HCT116 (cell line): ENCODE results near the gene U2AF2. TPM values are rescaled to one million over a fixed set of nuclear protein-coding genes. Genes with fewer than 3 reads are reported as not detected.

Experiments used
- ATAC-seq: fragments of 200-7000 bp; cut with Tn5 transposase; 2 replicates; pipeline ENCODE4 v1.9.1; 2020; ENCODE audit warnings: mild to moderate bottlenecking, moderate library complexity
- BruUV-seq: library from RNA; stranded (reverse); fragments of 400-500 nt; replicated peaks from 2 replicates; lab custom pipeline; 2021; lab: Mats Ljungman, UMichigan
- CTCF ChIA-PET: fragments of 300-600 bp; sonication (Branson Sonifier 250); formaldehyde crosslinking; loops from one replicate; lab custom pipeline; 2021; ENCODE audit warnings: antibody characterized with exemption; lab: Charles Lee
- POLR2A ChIA-PET: fragments of 300-600, 350-600 bp; sonication (Branson Sonifier 250); formaldehyde crosslinking; loops from one replicate; lab custom pipeline; 2021; ENCODE audit warnings: antibody characterized with exemption; lab: Charles Lee
- RAD21 ChIA-PET, 2 experiments: fragments of 300-600 bp; sonication (Branson Sonifier 250); formaldehyde crosslinking; loops; one replicate each; lab custom pipeline; 2023; ENCODE audit warnings: low total read pairs in 2 of 2; ENCODE audit not compliant: uncharacterized antibody in 2 of 2, unreplicated experiment in 2 of 2, low non-redundant PET in 1 of 2; lab: Charles Lee
- DNase-seq: peaks from one replicate; pipeline ENCODE4 v3.0.0-alpha.2; 2010; ENCODE audit warnings: low read depth, low spot score
- H2AFZ ChIP-seq: fragments of 200-600 bp; shearing (Covaris generic), sonication (generic); 2 replicates; pipeline ENCODE4 v1.6.1; 2017; ENCODE audit warnings: low read depth, mixed run types, mixed read lengths, antibody characterized with exemption, low read length; ENCODE audit not compliant: poor library complexity, severe bottlenecking
- H3K27ac ChIP-seq: 2 replicates; pipeline ENCODE4 v1.5.1; 2012; ENCODE audit warnings: low read depth, low read length
- H3K27me3 ChIP-seq: fragments of 200-600 bp; sonication (generic); 2 replicates; pipeline ENCODE4 v1.6.1; 2016; ENCODE audit warnings: mixed run types, low read length, mixed read lengths; ENCODE audit not compliant: insufficient read depth
- H3K36me3 ChIP-seq, 2 experiments: fragments of 200-500 bp in 1 of 2; fragments of 200-600 bp in 1 of 2; sonication (Bioruptor generic) in 1 of 2; sonication (generic) in 1 of 2; 2 replicates each; pipeline versions ENCODE4 v1.5.1 to v1.6.1; 2014 to 2016; ENCODE audit warnings: low read length in 2 of 2, inconsistent platforms in 1 of 2, mixed read lengths in 1 of 2, mixed run types in 1 of 2; ENCODE audit not compliant: insufficient read depth in 2 of 2, control insufficient read depth in 1 of 2
- H3K4me1 ChIP-seq, 2 experiments: fragments of 200-600 bp in 1 of 2; sonication (generic) in 1 of 2; 2 replicates each; pipeline versions ENCODE4 v1.5.1 to v1.6.1; 2012 to 2017; ENCODE audit warnings: low read length in 2 of 2, inconsistent platforms in 1 of 2, mild to moderate bottlenecking in 1 of 2, mixed read lengths in 1 of 2, mixed run types in 1 of 2, moderate library complexity in 1 of 2; ENCODE audit not compliant: insufficient read depth in 2 of 2, control insufficient read depth in 1 of 2
- H3K4me2 ChIP-seq: fragments of 200-600 bp; sonication (generic); 2 replicates; pipeline ENCODE4 v1.6.1; 2017; ENCODE audit warnings: mixed run types, low read length, mixed read lengths
- H3K4me3 ChIP-seq, 2 experiments: fragments of 200-600 bp in 1 of 2; sonication (generic) in 1 of 2; replicated peaks in 1 of 2; 2 replicates each; pipeline ENCODE4 v1.5.1; 2011 to 2016; ENCODE audit warnings: low read length in 2 of 2, control low read depth in 1 of 2, low read depth in 1 of 2, mild to moderate bottlenecking in 1 of 2, mixed read lengths in 1 of 2, mixed run types in 1 of 2
- H3K79me2 ChIP-seq: fragments of 200-600 bp; sonication (generic); 2 replicates; pipeline ENCODE4 v1.6.1; 2017; ENCODE audit warnings: mild to moderate bottlenecking, mixed run types, low read length, moderate library complexity, mixed read lengths; ENCODE audit not compliant: insufficient read depth
- H3K9ac ChIP-seq: fragments of 200-600 bp; sonication (generic); 2 replicates; pipeline ENCODE4 v1.6.1; 2016; ENCODE audit warnings: low read length, mixed read lengths
- H3K9me2 ChIP-seq: fragments of 200-600 bp; sonication (generic), shearing (Covaris generic); 2 replicates; pipeline ENCODE4 v1.6.1; 2017; ENCODE audit warnings: mixed run types, mild to moderate bottlenecking, moderate library complexity; ENCODE audit not compliant: insufficient read depth
- H3K9me3 ChIP-seq, 2 experiments: fragments of 200-500 bp in 1 of 2; fragments of 200-600 bp in 1 of 2; sonication (Bioruptor generic) in 1 of 2; sonication (generic) in 1 of 2; 2 replicates each; pipeline ENCODE4 v1.6.1; 2014 to 2017; ENCODE audit warnings: low read length in 2 of 2, mixed read lengths in 2 of 2, inconsistent platforms in 1 of 2, low read depth in 1 of 2, mild to moderate bottlenecking in 1 of 2, mixed run types in 1 of 2, moderate library complexity in 1 of 2; ENCODE audit not compliant: control insufficient read depth in 1 of 2, insufficient read depth in 1 of 2
- H4K20me1 ChIP-seq: fragments of 200-600 bp; sonication (generic), shearing (Covaris generic); 2 replicates; pipeline ENCODE4 v1.6.1; 2017; ENCODE audit warnings: mixed run types, mild to moderate bottlenecking, moderate library complexity; ENCODE audit not compliant: insufficient read depth
- CBX3 ChIP-seq: IDR thresholded peaks from 2 replicates; pipeline ENCODE4 v1.6.1; 2012; ENCODE audit warnings: low read depth
- CEBPB ChIP-seq: IDR thresholded peaks from 2 replicates; pipeline ENCODE4 v1.6.1; 2012; ENCODE audit warnings: low read depth
- EGR1 ChIP-seq: IDR thresholded peaks from 2 replicates; pipeline ENCODE4 v1.6.1; 2012; ENCODE audit warnings: low read depth
- ELF1 ChIP-seq: IDR thresholded peaks from 2 replicates; pipeline ENCODE4 v1.6.1; 2012; ENCODE audit warnings: low read depth, borderline replicate concordance
- EZH2 ChIP-seq: fragments of 200-600 bp; sonication (generic); IDR thresholded peaks from 2 replicates; pipeline ENCODE4 v1.6.1; 2017; ENCODE audit warnings: antibody characterized with exemption, mixed run types
- EZH2phosphoT487 ChIP-seq: fragments of 200-600 bp; IDR thresholded peaks from 2 replicates; pipeline ENCODE4 v1.6.1; 2018; ENCODE audit warnings: antibody characterized with exemption, borderline replicate concordance
- FOSL1 ChIP-seq: IDR thresholded peaks from 2 replicates; pipeline ENCODE4 v1.6.1; 2012; ENCODE audit warnings: low read depth
- JUND ChIP-seq: IDR thresholded peaks from 2 replicates; pipeline ENCODE4 v1.6.1; 2012
- POLR2A ChIP-seq: IDR thresholded peaks from 2 replicates; pipeline ENCODE4 v1.7.0; 2011; ENCODE audit warnings: borderline replicate concordance; ENCODE audit not compliant: insufficient read depth, insufficient read length; ENCODE audit errors: extremely low read depth
- RAD21 ChIP-seq: IDR thresholded peaks from 2 replicates; pipeline ENCODE4 v1.6.1; 2012; ENCODE audit warnings: low read depth, mild to moderate bottlenecking
- SIN3A ChIP-seq: IDR thresholded peaks from 2 replicates; pipeline ENCODE4 v1.6.1; 2012; ENCODE audit warnings: low read depth
- SP1 ChIP-seq: IDR thresholded peaks from 2 replicates; pipeline ENCODE4 v1.6.1; 2012; ENCODE audit warnings: low read depth
- SRF ChIP-seq: IDR thresholded peaks from 2 replicates; pipeline ENCODE4 v1.6.1; 2012; ENCODE audit warnings: low read depth
- TCF7L2 ChIP-seq: IDR thresholded peaks from 2 replicates; pipeline ENCODE4 v1.7.0; 2011; ENCODE audit warnings: borderline replicate concordance, inconsistent platforms; ENCODE audit not compliant: insufficient read depth, insufficient read length; ENCODE audit errors: extremely low read depth
- YY1 ChIP-seq: IDR thresholded peaks from 2 replicates; pipeline ENCODE4 v1.6.1; 2011; ENCODE audit warnings: low read length, low read depth, moderate library complexity, mild to moderate bottlenecking; ENCODE audit not compliant: insufficient replicate concordance; ENCODE audit errors: extremely low read depth
- ZFX ChIP-seq: fragments of 450-650 bp; IDR thresholded peaks from 2 replicates; pipeline ENCODE4 v1.6.1; 2017
- intact Hi-C: fragments of 100-400 bp; cut with micrococcal nuclease; formaldehyde crosslinking; loops from 2 replicates; pipeline ENCODE4 v1.10.0; 2022
- total RNA-seq: library from RNA; stranded (reverse); gene quantifications from one replicate; pipeline ENCODE4 v1.2.1, GENCODE V29; 2021; ENCODE audit not compliant: unreplicated experiment
- TF ChIP-seq, protein P1 (sequence below), 3 experiments: fragments of 200-600 bp in 1 of 3; sonication (generic) in 1 of 3; IDR thresholded peaks in 2 of 3; conservative IDR thresholded peaks in 1 of 3; 2 replicates each; pipeline ENCODE4 v1.5.1; 2012 to 2017; ENCODE audit warnings: low read depth in 2 of 3, low read length in 2 of 3, antibody characterized with exemption in 1 of 3, borderline replicate concordance in 1 of 3, control low read depth in 1 of 3, mild to moderate bottlenecking in 1 of 3, mixed read lengths in 1 of 3, mixed run types in 1 of 3, moderate library complexity in 1 of 3; ENCODE audit not compliant: insufficient read depth in 1 of 3
- TF ChIP-seq, protein P2 (sequence below): IDR thresholded peaks from 2 replicates; pipeline ENCODE4 v1.6.1; 2012
- TF ChIP-seq, protein P3 (sequence below): IDR thresholded peaks from 2 replicates; pipeline ENCODE4 v1.6.1; 2012

Gene U2AF2
- total RNA-seq, 1 experiment from 2014 or later, result 259 TPM

DNA sequence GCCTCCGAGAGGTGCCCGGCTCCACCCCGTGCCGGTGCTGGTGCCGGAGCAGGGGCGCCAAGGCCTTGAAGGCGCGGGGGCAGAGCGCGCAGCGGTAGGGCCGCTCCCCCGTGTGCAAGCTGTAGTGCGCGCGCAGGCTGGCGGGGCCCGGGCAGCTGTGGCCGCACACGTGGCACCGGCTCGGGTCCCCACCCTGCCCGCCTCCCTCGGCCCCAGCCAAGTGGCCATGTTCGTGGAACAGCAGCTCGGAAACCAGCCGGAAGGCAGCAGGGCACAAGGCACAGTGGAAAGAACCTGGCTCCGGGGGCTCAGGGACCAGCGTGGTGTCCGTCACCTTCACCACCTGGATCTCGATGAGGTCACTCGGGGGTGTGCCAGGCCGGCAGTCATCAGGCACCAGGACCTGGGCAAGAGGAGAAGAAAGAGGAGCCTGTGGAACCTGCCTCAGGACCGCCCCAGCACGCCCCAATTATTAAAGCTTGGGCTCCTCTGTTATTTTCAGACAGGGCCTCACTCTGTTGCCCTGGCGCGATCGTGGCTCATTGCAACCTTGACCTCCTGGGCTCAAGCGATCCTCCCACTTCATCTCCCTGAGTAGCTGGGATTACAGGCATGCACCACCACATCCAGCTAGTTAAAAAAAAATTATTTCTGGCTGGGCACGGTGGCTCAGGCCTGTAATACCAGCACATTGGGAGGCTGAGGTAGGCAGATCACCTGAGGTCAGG is 32.4 kb upstream of the U2AF2 start:
- H3K27ac ChIP-seq, result no peak overlapping the region
- H3K9me3 ChIP-seq, result no peaks in the 10 kb centered on the region
- TF ChIP-seq JUND, result no peak
- TF ChIP-seq CEBPB, result no peak
- TF ChIP-seq FOSL1, result no peak
- TF ChIP-seq CBX3, result no peak
- TF ChIP-seq TCF7L2, result no peak
- TF ChIP-seq EZH2, result no peak
- no peak for TF ChIP-seq RAD21
- H3K4me1 ChIP-seq, result peaks cover 8 to 14% of the 10 kb centered on the region in 2 experiments; a peak in 3 of 4 replicates
- no peak overlapping the region for H3K4me2 ChIP-seq
- H2AFZ ChIP-seq, result no peak overlapping the region
- no peaks in the 10 kb centered on the region for H3K9me2 ChIP-seq
- intact Hi-C loops, result no loop called here
- no peak for DNase-seq
- ChIA-PET CTCF (no interaction called here), RAD21 (no interaction called here), POLR2A (interaction anchor here (0.6 to 0.8 kb wide), 2 partner anchors 12 to 138 kb away, joined by 3 read pairs; partner anchors contain the start of gene NAT14)
- BruUV-seq, result no TSS peak
- no peak for ATAC-seq
- no peaks in the 10 kb centered on the region for H3K79me2 ChIP-seq
- no peak overlapping the region for H3K4me3 ChIP-seq
- H4K20me1 ChIP-seq, result no peaks in the 10 kb centered on the region
- no peak overlapping the region for H3K9ac ChIP-seq
- no peaks in the 10 kb centered on the region for H3K27me3 ChIP-seq
- 0 out of 4 replicates have a peak, but pooled peaks cover 0 to 3% of the 10 kb centered on the region in 2 experiments for H3K36me3 ChIP-seq

DNA sequence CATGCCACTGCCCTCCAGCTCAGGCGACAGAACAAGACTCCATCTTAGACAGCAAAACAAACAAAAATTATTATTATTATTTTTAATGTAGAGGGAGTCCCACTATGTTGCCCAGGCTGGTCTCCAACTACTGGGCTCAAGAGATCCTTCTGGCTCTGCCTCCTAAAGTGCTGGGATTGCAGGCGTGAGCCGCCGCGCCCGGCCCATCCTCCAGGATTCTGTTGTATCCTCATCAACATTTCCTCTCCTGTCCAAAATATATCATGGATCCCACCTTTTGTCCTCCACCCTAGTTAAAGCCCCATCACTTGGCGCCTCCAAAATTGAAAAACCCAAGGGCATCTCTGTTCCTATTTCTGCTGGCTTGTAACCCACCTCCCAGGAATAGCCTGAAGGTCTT is 31.7 kb upstream of the U2AF2 start:
- H3K4me2 ChIP-seq, result no peak overlapping the region
- no peaks in the 10 kb centered on the region for H4K20me1 ChIP-seq
- CTCF ChIA-PET, result no interaction called here
- no peaks in the 10 kb centered on the region for H3K36me3 ChIP-seq
- POLR2A ChIA-PET, result interaction anchor here (0.6 to 0.8 kb wide), 2 partner anchors 12 to 138 kb away, joined by 3 read pairs; partner anchors contain the start of gene NAT14
- BruUV-seq, result no TSS peak
- H3K9me3 ChIP-seq, result no peaks in the 10 kb centered on the region
- H3K79me2 ChIP-seq, result no peaks in the 10 kb centered on the region
- no peak overlapping the region for H3K4me3 ChIP-seq
- H3K9me2 ChIP-seq, result no peaks in the 10 kb centered on the region
- DNase-seq (no peak), ATAC-seq (no peak)
- no peak overlapping the region for H2AFZ ChIP-seq
- H3K27me3 ChIP-seq, result no peaks in the 10 kb centered on the region
- H3K4me1 ChIP-seq, result peaks cover 8 to 14% of the 10 kb centered on the region in 2 experiments; a peak in 3 of 4 replicates
- H3K27ac ChIP-seq, result no peak overlapping the region
- no peak overlapping the region for H3K9ac ChIP-seq
- intact Hi-C loops, result no loop called here
- RAD21 ChIA-PET, result no interaction called here
- TF ChIP-seq ZFX, result no peak
- TF ChIP-seq EZH2phosphoT487, result no peak
- no peak for TF ChIP-seq TCF7L2
- no peak for TF ChIP-seq POLR2A
- TF ChIP-seq SP1, result no peak
- TF ChIP-seq FOSL1, result no peak
- no peak for TF ChIP-seq JUND
- TF ChIP-seq ELF1, result no peak
- TF ChIP-seq, protein P1, sequence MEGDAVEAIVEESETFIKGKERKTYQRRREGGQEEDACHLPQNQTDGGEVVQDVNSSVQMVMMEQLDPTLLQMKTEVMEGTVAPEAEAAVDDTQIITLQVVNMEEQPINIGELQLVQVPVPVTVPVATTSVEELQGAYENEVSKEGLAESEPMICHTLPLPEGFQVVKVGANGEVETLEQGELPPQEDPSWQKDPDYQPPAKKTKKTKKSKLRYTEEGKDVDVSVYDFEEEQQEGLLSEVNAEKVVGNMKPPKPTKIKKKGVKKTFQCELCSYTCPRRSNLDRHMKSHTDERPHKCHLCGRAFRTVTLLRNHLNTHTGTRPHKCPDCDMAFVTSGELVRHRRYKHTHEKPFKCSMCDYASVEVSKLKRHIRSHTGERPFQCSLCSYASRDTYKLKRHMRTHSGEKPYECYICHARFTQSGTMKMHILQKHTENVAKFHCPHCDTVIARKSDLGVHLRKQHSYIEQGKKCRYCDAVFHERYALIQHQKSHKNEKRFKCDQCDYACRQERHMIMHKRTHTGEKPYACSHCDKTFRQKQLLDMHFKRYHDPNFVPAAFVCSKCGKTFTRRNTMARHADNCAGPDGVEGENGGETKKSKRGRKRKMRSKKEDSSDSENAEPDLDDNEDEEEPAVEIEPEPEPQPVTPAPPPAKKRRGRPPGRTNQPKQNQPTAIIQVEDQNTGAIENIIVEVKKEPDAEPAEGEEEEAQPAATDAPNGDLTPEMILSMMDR (IDR thresholded peaks at IDR 0.05 in 2 of 3, conservative IDR thresholded peaks at IDR 0.05 in 1 of 3; ENCODE audit: borderline replicate concordance in 1 of 3, insufficient read depth in 1 of 3, low read depth in 2 of 3, low read length in 2 of 3), result no peak
- TF ChIP-seq, protein P2, sequence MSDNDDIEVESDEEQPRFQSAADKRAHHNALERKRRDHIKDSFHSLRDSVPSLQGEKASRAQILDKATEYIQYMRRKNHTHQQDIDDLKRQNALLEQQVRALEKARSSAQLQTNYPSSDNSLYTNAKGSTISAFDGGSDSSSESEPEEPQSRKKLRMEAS, result no peak
- no peak for TF ChIP-seq SIN3A
- no peak for TF ChIP-seq YY1
- no peak for TF ChIP-seq RAD21
- TF ChIP-seq, protein P3, sequence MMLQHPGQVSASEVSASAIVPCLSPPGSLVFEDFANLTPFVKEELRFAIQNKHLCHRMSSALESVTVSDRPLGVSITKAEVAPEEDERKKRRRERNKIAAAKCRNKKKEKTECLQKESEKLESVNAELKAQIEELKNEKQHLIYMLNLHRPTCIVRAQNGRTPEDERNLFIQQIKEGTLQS, result no peak
- TF ChIP-seq SRF, result no peak
- no peak for TF ChIP-seq EGR1
